HL-60/S4 treated with retinoic acid at 250 ng/mL for 4 days and 3 days (cell line): ENCODE measurements around the gene CACNA1G.

Source experiments
- in situ Hi-C: fragments of 300-500 bp; cut with MboI; formaldehyde crosslinking; loops from 2 replicates; pipeline ENCODE4 v1.7.0; 2022; ENCODE audit warnings: low sequenced_read_pairs

The CACNA1G gene

DNA sequence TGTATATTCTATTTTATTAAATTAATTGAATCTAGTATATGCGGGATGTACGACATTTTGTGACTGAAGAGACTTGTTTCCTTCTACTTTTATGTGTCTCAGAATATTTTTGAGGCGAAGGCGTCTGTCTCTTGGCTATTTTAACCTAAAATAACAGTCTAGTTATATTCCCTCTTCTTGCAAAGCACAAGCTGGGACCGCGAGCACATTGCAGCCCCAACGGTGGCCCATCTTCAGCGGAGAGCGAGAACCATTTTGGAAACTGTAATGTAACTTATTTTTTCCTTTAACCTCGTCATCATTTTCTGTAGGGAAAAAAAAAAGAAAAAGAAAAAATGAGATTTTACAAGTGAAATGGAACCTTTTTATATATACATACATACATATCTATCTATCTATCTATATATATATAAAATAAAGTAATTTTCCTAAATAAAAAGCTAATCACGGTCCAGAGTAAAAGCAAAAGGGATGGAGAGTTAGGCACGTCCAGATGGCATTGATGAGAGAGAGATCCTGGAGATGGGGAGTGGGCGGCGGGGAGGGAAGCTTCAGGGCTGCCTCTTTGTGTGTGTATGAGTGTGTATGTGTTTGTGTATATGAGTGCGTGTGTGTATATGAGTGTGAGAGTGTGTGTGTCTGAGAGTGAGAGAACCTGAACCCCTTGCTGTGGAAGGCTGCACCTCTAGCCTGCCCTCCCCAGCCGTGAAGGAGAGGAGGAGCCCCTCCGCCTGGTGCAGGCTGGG, 66.7 kb downstream of the CACNA1G start:
- in situ Hi-C loops: no loop called here

DNA sequence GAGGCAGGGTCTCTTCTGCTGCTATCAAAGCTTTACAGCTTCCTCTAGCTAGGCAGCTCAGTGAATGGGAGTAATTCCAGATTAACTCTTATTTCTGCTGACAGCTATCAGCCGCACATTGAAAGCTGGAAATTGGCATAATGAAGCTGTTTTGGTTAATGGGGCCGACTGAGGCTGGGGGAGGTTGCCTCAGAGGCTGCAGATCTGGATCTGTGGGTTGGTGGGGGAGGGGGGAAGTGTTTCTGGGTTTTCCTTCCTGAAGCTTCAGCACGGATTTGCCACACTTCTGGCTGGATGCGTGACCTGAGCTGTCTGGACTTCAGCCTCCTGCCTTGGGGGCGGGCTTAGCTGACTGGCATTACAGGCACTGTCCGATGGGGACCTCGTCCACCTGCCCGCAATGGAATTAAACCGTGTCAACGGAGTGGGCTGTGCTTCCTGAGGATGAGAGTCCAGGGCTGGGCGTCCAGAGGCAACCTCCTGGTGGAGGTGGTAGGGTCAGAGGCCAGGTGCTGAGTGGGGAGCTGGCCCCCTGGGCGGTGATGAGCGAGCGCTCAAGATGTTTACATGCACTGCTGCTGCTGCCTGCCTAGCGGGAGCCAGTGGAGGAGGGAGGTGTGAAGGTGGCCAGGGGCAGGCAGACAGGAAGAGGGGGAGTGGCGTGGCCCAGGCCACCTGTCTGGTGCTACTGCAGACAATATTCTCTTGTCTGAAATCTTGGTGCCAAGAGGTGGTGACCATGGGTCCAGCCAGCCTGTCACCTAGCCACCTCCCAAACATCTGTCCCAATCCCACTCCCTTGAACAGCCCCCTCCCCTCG, 67.5 kb downstream of the CACNA1G start:
- in situ Hi-C loops: no loop called here

DNA sequence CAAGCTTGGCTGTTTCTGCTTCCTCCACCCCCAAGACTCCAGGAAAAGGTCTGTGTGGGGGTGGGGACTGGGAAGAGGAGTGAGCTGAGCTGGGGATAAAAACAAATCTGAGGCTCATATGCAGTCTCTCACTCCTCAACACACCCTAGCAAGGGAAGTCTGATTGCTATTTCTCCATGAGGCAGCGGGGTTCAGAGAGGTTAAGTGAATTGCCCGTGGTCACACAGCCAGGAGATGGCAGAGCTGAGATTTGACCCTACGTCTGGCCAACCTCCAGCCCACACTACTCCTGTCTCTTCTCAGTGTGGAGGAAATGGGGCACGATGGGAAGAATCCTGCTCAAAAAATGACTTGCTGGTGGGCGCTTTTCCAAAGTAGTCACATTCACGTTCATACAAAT, 69.4 kb downstream of the CACNA1G start:
- in situ Hi-C loops: no loop called here

- in situ Hi-C loops: no loop called here
Observed at GRCh38 chr17:50630524-50631194, 70.1 kb downstream of the CACNA1G start.

- in situ Hi-C loops: no loop called here
Observed at GRCh38 chr17:50631195-50631907, 70.8 kb downstream of the CACNA1G start.

DNA sequence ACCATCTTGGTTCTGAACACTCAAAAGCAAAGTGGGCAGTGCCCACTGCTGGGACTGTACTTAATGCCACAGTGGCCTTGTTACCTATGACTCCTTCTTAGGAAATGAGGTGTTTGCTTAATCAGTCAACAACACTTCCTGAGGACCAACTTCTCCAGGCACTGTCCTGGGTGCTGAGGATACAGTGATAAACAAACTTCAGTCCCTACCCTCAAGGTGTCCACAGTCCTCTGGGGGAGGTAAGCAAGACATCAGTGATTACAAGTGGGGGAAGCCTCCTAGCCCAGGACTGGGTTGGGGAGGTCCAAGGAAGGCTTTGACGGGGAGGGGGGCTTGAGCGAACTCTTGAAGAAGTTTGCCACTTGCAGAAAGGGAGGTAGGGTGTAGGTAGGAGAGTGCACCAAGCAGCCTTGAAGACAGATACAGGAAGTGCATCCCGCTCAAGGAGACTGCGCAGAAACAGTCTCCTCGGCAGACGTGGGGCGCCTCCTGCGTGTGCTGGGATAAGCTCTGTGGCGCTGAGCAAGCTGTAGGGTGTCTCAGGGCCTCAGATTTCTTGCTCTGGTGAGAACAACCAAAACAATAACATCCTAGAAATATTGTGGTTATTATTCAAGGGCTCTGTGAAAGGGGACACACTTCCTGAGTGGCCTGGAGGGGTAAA, 71.5 kb downstream of the CACNA1G start:
- in situ Hi-C loops: no loop called here

DNA sequence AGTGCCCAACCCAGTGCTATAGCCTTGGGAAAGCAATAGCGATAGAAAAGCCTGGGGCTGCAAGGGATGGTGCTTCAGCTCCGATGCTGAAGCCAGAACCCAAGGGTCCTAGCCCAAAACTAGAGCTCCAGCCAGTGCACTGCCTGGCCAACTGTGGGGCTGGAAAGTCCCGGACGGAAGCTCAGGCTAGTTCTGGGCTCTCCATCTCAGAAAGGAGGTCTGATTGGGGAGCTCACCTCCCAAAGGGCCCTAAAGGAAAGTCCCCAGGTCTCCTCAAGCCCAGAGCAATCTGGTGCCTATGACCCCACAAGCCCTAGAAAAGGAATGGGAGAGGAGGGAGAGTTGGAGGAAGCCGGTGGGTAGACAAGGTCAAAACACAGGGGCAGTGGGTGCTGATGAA, 72.1 kb downstream of the CACNA1G start:
- in situ Hi-C loops: no loop called here

DNA sequence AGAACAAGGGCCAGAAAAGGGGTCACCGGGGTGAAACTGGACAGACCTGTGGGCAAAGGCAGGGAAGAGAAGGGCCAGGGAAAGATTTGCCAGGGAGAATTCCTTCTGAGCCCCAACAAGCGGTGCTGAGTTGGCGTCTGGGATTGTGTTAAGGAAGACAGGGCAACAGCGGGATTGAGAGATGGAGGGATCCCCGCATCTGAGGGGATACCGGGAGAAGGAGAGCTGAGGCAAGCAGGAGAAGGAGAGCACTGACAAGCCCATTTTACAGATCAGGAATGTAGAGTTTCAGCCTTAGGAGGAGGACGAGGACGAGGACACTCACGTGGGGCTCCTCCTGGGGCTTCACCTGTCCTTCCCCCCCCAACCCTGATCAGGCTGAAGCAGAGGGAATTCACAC, 73.2 kb downstream of the CACNA1G start:
- in situ Hi-C loops: no loop called here

DNA sequence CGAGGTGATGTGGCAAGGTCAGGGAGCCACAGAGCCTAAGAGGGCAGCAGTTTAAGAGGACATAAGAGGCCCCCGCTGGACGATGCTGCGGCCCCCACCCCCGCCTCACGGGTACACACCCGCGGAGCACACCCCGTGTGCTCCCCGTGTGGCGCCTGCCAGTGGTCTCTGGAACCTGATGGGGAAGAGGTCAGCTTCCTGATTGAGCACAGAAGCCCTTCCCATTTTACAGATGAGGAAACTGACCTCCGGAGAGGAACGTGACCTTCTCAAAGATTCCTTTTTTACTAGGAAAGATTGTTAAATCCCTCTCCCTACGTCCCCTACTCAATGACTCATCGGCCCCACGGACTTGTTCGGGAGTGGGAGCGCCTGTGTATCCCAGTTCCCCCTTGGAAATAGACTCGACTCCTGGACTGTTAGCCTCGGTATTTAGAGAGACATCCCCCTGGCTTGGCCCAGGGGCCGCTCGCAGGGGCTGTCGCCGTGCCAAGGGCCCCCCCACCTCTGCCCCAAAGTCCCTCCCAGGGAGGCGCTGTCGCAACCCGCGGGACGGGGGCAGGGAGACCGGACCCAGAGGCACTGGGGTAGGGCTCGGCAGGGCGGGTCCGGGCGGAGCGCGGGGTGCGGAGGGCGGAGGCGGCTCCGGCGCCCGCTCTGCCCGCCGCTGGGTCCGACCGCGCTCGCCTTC, 73.9 kb downstream of the CACNA1G start, which contains the start of gene ABCC3:
Gene ABCC3 (plus strand): TSS at position 658 of the 691 bp plus-strand sequence. CDS start 56 bp downstream, outside the sequence.
- in situ Hi-C loops: no loop called here

- in situ Hi-C loops: no loop called here
Observed at GRCh38 chr17:50634915-50635731, 74.6 kb downstream of the CACNA1G start.

GRCh38 chr17:50635732-50635981, 75.1 kb downstream of the CACNA1G start:
- in situ Hi-C loops: no loop called here

GRCh38 chr17:50635982-50636803, 75.7 kb downstream of the CACNA1G start:
- in situ Hi-C loops: no loop called here

- in situ Hi-C loops: no loop called here
Observed at GRCh38 chr17:50636804-50637195, 76.3 kb downstream of the CACNA1G start.

GRCh38 chr17:50637829-50638605, 77.5 kb downstream of the CACNA1G start:
- in situ Hi-C loops: no loop called here

GRCh38 chr17:50638606-50638965, 78.1 kb downstream of the CACNA1G start:
- in situ Hi-C loops: no loop called here

DNA sequence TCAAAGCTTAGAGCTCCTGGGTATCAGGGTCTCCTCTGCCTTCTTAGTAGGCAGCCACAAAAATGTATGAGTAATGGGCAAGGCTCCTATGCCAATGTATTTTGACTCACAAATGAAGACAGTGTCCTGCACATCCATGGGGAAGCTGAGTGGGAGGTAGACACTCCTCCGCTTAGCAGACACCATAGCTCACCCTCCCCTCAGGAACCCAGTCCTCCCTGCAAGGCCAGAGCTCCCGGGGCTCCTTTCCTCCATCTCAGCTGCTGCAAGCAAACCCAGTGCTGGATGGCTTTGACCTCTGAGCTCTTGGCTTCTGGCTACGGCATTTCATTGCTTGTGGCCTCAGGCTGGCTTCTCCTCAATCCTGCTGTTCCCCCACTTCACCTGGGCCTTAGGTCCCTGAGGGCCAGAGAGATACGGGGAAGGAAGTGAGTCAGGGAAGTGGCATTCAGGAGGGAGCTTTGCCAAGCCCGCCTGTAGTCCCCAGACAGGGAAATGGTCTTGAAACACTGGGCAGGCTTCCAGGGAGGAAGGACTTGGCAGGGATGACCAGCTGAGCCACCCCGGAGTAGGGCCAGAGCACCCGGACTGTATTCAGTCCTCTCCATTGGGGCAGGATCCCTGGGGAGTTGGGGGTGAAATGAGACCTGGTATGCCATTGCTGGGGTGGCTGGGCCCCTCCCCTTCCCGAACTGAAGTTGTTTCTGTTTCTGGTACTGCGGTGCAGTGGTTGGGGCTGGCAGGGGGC, 78.6 kb downstream of the CACNA1G start:
- in situ Hi-C loops: no loop called here
